ENCODE measurements around the gene NECTIN2.
"Not testable (repeated sequence)": the region's sequence is repeated elsewhere in the genome, so short reads cannot be mapped to it uniquely, and the experiment has no call there.

GRCh38 chr19:44911896-44912295 lies 65.8 kb downstream of the NECTIN2 start:
- TF ChIP-seq EZH2phosphoT487 (IDR thresholded peaks at IDR 0.05; ENCODE audit: low read length); EZH2 (optimal IDR thresholded peaks at IDR 0.05; ENCODE audit: low read depth, low read length): not testable (repeated sequence)
